GM06990 (cell line): ENCODE data around the gene MLXIP.

Experiments
- DNase-seq: peaks from one replicate; pipeline ENCODE4 v3.0.0-alpha.2; 2011; ENCODE audit not compliant: insufficient read length; ENCODE audit errors: extremely low read depth
- H3K27me3 ChIP-seq: replicated peaks from 2 replicates; pipeline ENCODE4 v1.6.0; 2011; ENCODE audit warnings: low read length; ENCODE audit not compliant: control insufficient read depth, insufficient read depth
- H3K36me3 ChIP-seq: 2 replicates; pipeline ENCODE4 v1.5.1; 2011; ENCODE audit warnings: low read length; ENCODE audit not compliant: control insufficient read depth, insufficient read depth
- H3K4me3 ChIP-seq: replicated peaks from 2 replicates; pipeline ENCODE4 v1.5.1; 2011; ENCODE audit warnings: low read depth, mild to moderate bottlenecking, control low read depth, low read length
- TF ChIP-seq, protein P1 (sequence below): IDR thresholded peaks from 2 replicates; pipeline ENCODE4 v1.5.1; 2011; ENCODE audit warnings: low read length, control low read depth, mild to moderate bottlenecking, inconsistent platforms; ENCODE audit not compliant: insufficient read depth, poor library complexity, severe bottlenecking

The MLXIP gene

DNA sequence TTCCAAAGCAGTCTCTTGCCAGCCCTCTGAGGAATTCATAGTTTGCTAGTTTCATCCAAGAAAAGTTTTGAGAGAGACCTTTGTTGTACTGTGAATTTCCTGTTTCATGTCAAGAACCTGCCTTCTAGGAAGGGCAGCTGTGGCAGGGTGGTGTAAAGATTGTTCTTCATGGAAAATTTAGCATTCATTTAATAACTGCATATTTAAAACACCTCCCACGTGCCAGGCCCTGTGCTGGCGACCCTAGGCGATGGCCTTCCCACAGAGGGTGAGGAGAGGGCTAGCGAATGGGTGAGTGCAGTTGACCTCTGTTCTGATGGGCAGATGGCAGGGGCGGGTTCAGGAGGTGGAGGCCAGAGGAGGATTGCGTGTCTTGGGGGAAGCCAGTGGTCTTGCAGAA, 43.2 kb downstream of the MLXIP start:
- TF ChIP-seq, protein P1, sequence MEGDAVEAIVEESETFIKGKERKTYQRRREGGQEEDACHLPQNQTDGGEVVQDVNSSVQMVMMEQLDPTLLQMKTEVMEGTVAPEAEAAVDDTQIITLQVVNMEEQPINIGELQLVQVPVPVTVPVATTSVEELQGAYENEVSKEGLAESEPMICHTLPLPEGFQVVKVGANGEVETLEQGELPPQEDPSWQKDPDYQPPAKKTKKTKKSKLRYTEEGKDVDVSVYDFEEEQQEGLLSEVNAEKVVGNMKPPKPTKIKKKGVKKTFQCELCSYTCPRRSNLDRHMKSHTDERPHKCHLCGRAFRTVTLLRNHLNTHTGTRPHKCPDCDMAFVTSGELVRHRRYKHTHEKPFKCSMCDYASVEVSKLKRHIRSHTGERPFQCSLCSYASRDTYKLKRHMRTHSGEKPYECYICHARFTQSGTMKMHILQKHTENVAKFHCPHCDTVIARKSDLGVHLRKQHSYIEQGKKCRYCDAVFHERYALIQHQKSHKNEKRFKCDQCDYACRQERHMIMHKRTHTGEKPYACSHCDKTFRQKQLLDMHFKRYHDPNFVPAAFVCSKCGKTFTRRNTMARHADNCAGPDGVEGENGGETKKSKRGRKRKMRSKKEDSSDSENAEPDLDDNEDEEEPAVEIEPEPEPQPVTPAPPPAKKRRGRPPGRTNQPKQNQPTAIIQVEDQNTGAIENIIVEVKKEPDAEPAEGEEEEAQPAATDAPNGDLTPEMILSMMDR, result no peak
- no peak for DNase-seq
- H3K27me3 ChIP-seq, result no peaks in the 10 kb centered on the region

DNA sequence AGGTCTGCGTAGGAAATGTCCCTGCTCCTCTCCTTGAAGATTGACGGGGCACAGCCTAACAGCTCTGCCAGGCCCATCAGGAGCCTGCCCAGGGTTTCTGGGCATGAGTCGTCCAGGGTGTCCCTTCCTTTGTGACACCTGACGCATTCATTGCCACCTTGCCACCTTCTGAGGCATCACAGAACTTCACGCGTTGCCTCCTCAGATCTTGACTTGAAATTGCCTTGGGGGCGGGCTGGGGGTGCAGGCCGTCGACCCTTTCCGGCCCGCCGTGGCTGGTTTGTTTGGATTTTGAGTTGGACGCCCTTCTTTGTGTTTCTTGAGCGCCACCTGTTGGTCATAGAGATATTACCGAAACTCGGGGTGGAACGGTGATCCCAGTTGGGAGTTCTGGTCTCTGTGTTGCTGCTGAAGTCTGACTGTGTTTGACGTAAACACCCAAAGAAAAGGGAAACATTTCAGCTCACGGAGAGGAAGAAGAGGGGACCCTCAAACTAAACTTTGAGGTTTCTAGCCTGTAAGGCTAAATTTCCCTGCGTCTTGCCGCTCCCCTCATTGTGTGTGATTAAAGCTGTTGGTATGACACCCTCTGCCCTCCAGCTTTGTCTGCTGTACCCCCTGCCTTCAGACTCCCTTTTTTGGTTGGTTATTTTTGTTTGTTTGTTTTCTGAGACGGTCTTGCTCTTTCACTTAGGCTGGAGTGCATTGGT, 44.6 kb downstream of the MLXIP start:
- Histone ChIP-seq H3K4me3 (no peak overlapping the region), H3K27me3 (no peaks in the 10 kb centered on the region), H3K36me3 (no peaks in the 10 kb centered on the region)
- DNase-seq, result peak; percentile 50
- TF ChIP-seq, protein P1, result peak; percentile 71

More for the DNA sequence above, 43.2 kb downstream of the MLXIP start:
- H3K36me3 ChIP-seq, result no peaks in the 10 kb centered on the region
- no peak overlapping the region for H3K4me3 ChIP-seq

DNA sequence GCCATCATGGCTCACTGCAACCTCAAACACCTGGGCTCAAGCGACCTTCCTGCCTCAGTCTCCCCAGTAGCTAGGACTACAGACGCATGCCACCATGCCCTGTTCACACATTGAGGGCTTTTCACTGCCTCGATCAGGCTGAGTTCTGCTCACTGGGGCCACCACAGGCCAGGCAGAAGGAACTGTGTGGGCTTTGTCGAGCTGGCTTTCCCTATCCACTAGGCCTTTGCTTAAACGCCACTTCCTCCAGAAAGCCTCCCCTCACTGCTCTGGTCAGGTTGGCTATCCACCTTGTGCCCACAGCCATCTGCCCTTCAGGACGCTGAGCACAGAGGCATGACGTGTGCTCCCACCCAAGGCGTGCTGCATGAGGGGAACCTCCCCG, 45.2 kb downstream of the MLXIP start:
- no peak overlapping the region for H3K4me3 ChIP-seq
- no peaks in the 10 kb centered on the region for H3K36me3 ChIP-seq
- TF ChIP-seq, protein P1, result no peak
- no peaks in the 10 kb centered on the region for H3K27me3 ChIP-seq
- no peak for DNase-seq

DNA sequence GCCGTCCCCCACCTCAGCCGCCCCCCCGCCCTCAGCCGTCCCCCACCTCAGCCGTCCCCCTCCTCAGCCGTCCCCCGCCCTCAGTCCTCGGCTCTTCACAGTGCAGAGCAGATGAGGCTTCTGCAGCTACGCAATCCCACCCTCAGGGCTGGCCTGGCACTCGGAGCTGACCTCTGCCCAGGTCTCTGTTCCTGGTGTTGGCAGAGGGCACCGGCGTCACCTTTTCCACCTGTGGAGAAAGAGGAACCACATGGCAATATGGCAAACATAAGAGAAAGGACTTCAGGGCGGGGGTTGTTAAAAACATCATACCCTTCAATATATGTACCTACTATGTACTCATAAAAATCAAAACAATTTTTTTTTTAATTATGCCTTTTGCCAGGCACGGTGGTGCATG, 45.8 kb downstream of the MLXIP start:
- TF ChIP-seq, protein P1, result no peak
- no peaks in the 10 kb centered on the region; the same call in 1 of the 2 replicates for H3K36me3 ChIP-seq
- DNase-seq, result no peak
- no peaks in the 10 kb centered on the region for H3K27me3 ChIP-seq
- no peak overlapping the region for H3K4me3 ChIP-seq

DNA sequence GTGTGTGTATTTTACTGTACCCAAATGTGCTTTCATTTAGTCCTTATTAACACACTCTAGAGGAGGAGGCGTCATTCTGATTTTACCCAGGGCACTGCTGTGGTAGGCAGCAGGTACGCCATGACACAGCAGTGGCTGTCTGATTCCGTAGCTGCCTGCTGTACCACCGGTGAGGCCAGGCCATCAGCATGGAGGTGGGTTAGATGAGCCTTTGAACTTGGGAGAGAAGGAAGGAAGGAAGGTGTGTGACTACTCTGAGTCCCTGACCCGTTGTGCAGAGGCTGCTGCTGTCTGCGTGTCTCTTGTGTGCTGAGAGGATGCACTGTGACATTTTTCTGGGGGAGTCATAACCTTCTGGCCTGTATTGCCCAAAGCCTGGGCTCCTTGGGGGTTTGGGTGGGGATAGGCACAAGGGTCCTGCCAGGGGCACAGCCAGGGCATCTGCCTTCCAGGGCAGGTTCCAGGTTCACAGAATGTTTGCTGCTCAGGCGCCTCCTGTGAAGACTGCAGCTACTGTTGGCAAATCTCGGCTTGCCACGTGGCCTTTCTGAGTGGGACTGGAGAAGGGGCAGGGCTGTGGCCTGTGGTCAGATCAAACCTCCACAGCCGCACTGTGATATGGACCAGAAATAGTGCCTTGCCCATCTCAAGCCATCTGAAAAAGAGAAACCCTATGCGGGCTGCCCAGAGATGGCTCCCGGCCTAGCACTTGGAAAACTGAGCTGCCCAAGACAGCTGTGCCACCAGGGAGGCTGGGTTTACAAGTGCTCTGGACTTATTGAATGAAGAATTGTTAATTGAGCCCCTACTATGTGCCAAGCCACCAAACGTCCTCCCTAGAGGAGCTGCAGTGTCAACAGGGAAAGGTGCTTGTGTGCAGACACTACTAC, 47.1 kb downstream of the MLXIP start:
- Histone ChIP-seq H3K36me3 (peaks cover 4% of the 10 kb centered on the region), H3K4me3 (no peak overlapping the region), H3K27me3 (no peaks in the 10 kb centered on the region)
- no peak for DNase-seq
- TF ChIP-seq, protein P1, result no peak
